KMS-11 (cell line): ENCODE results near the gene KLHL6.

Experiments used
- H2AFZ ChIP-seq: fragments of 200-600 bp; sonication (generic); 2 replicates; pipeline ENCODE4 v1.6.1; 2016; ENCODE audit warnings: antibody characterized with exemption, mixed run types, low read depth
- H3K27ac ChIP-seq: fragments of 200-600 bp; sonication (generic); 2 replicates; pipeline ENCODE4 v1.6.1; 2016; ENCODE audit warnings: mild to moderate bottlenecking, mixed run types
- H3K27me3 ChIP-seq: fragments of 200-600 bp; sonication (generic); 2 replicates; pipeline ENCODE4 v1.6.1; 2017; ENCODE audit warnings: mild to moderate bottlenecking, low read depth, mixed run types, moderate library complexity; ENCODE audit not compliant: insufficient read depth
- H3K36me3 ChIP-seq: fragments of 200-600 bp; sonication (generic); 2 replicates; pipeline ENCODE4 v1.6.1; 2017; ENCODE audit warnings: mild to moderate bottlenecking, mixed run types; ENCODE audit not compliant: insufficient read depth
- H3K4me1 ChIP-seq: fragments of 200-600 bp; sonication (generic); 2 replicates; pipeline ENCODE4 v1.6.1; 2016; ENCODE audit warnings: mild to moderate bottlenecking, low read depth, mixed run types; ENCODE audit not compliant: poor library complexity, severe bottlenecking
- H3K4me2 ChIP-seq: fragments of 200-600 bp; sonication (generic); 2 replicates; pipeline ENCODE4 v1.7.0; 2016; ENCODE audit warnings: mild to moderate bottlenecking, mixed run types
- H3K4me3 ChIP-seq: fragments of 200-600 bp; sonication (generic); IDR thresholded peaks from 2 replicates; pipeline ENCODE4 v1.6.1; 2017; ENCODE audit warnings: low read depth, low read length, mixed read lengths; ENCODE audit not compliant: insufficient read depth
- H3K79me2 ChIP-seq: fragments of 200-600 bp; sonication (generic); 2 replicates; pipeline ENCODE4 v1.6.1; 2016; ENCODE audit warnings: low read depth, mixed run types; ENCODE audit not compliant: insufficient read depth
- H3K9ac ChIP-seq: fragments of 200-600 bp; sonication (generic); 2 replicates; pipeline ENCODE4 v1.6.1; 2016; ENCODE audit warnings: mild to moderate bottlenecking, mixed run types
- H4K20me1 ChIP-seq: fragments of 200-600 bp; sonication (generic); 2 replicates; pipeline ENCODE4 v1.6.1; 2016; ENCODE audit warnings: mild to moderate bottlenecking, mixed run types; ENCODE audit not compliant: insufficient read depth
- CTCF ChIP-seq: fragments of 200-600 bp; sonication (generic); conservative IDR thresholded peaks from 2 replicates; pipeline ENCODE4 v1.6.1; 2017; ENCODE audit warnings: low read depth, mild to moderate bottlenecking, antibody characterized with exemption, low read length, moderate library complexity, mixed read lengths

The KLHL6 gene

GRCh38 chr3:183506674-183507320 lies 48.7 kb downstream of the KLHL6 start:
- H3K27ac ChIP-seq: no peak overlapping the region
- no peak overlapping the region for H3K9ac ChIP-seq

GRCh38 chr3:183504597-183504996 lies 50.9 kb downstream of the KLHL6 start:
- Histone ChIP-seq H2AFZ (no peak overlapping the region), H3K4me3 (no peak overlapping the region), H4K20me1 (no peaks in the 10 kb centered on the region), H3K79me2 (no peaks in the 10 kb centered on the region), H3K27ac (no peak overlapping the region), H3K4me2 (no peak overlapping the region), H3K36me3 (no peaks in the 10 kb centered on the region), H3K27me3 (no peaks in the 10 kb centered on the region), H3K9ac (no peak overlapping the region), H3K4me1 (no peaks in the 10 kb centered on the region)
- TF ChIP-seq CTCF: no peak

More at GRCh38 chr3:183506674-183507320, 48.7 kb downstream of the KLHL6 start:
- no peak for TF ChIP-seq CTCF
- H3K79me2 ChIP-seq: no peaks in the 10 kb centered on the region
- H4K20me1 ChIP-seq: no peaks in the 10 kb centered on the region
- H3K4me3 ChIP-seq: no peak overlapping the region
- no peaks in the 10 kb centered on the region for H3K4me1 ChIP-seq
- no peaks in the 10 kb centered on the region for H3K27me3 ChIP-seq
- H3K4me2 ChIP-seq: no peak overlapping the region
- no peak overlapping the region for H2AFZ ChIP-seq
- no peaks in the 10 kb centered on the region for H3K36me3 ChIP-seq

GRCh38 chr3:183503746-183504145 lies 51.8 kb downstream of the KLHL6 start:
- Histone ChIP-seq H3K4me3 (no peak overlapping the region), H3K79me2 (no peaks in the 10 kb centered on the region), H3K27me3 (no peaks in the 10 kb centered on the region), H2AFZ (no peak overlapping the region), H3K4me2 (no peak overlapping the region), H3K36me3 (no peaks in the 10 kb centered on the region), H3K4me1 (no peaks in the 10 kb centered on the region), H3K9ac (no peak overlapping the region), H3K27ac (no peak overlapping the region), H4K20me1 (no peaks in the 10 kb centered on the region)
- no peak for TF ChIP-seq CTCF

- no peak overlapping the region for H3K4me2 ChIP-seq
- no peak overlapping the region for H3K9ac ChIP-seq
- H3K36me3 ChIP-seq: no peaks in the 10 kb centered on the region
- no peaks in the 10 kb centered on the region for H3K4me1 ChIP-seq
- no peaks in the 10 kb centered on the region for H3K27me3 ChIP-seq
- H3K4me3 ChIP-seq: no peak overlapping the region
- no peak overlapping the region for H2AFZ ChIP-seq
- TF ChIP-seq CTCF: no peak
- no peaks in the 10 kb centered on the region for H4K20me1 ChIP-seq
- H3K27ac ChIP-seq: no peak overlapping the region
- no peaks in the 10 kb centered on the region for H3K79me2 ChIP-seq
These were observed 53.0 kb downstream of the KLHL6 start for GRCh38 chr3:183502237-183503181.
